Spleen (tissue), 11 donors: ENCODE data around the gene KCNH5. TPM values are rescaled to one million over a fixed set of nuclear protein-coding genes. Genes with fewer than 3 reads are reported as not detected.
"Not testable (repeated sequence)": the region's sequence is repeated elsewhere in the genome, so short reads cannot be mapped to it uniquely, and the experiment has no call there.

ENCODE experiments used
- DNase-seq: peaks from one replicate; pipeline ENCODE4 v3.0.0-alpha.2; 2020
- H3K27ac ChIP-seq, 8 donors: fragments of 200-600 bp; sonication (generic) in 7 of 8; 1 replicate in 4 of 8; 2 replicates in 4 of 8; pipeline versions ENCODE4 v1.5.0 to v1.8.0; 2016 to 2021; ENCODE audit warnings: inconsistent platforms in 4 of 8, mild to moderate bottlenecking in 4 of 8, moderate library complexity in 1 of 8
- H3K27me3 ChIP-seq, 7 donors: fragments of 200-600 bp; sonication (generic) in 6 of 7; replicated peaks in 1 of 7; 1 replicate in 4 of 7; 2 replicates in 3 of 7; pipeline versions ENCODE4 v1.5.0 to v1.8.0; 2016 to 2021; ENCODE audit warnings: inconsistent platforms in 3 of 7, mild to moderate bottlenecking in 1 of 7
- H3K36me3 ChIP-seq, 6 donors: fragments of 200-600 bp; sonication (generic) in 5 of 6; 1 replicate in 4 of 6; 2 replicates in 2 of 6; pipeline versions ENCODE4 v1.5.0 to v1.8.0; 2016 to 2021; ENCODE audit warnings: inconsistent platforms in 2 of 6
- H3K4me1 ChIP-seq, 6 donors: fragments of 200-600 bp; sonication (generic) in 5 of 6; 1 replicate in 3 of 6; 2 replicates in 3 of 6; pipeline versions ENCODE4 v1.5.0 to v1.8.0; 2016 to 2021; ENCODE audit warnings: inconsistent platforms in 3 of 6
- H3K4me3 ChIP-seq, 8 donors: fragments of 200-600 bp; sonication (generic) in 7 of 8; 1 replicate in 4 of 8; 2 replicates in 4 of 8; pipeline versions ENCODE4 v1.5.0 to v1.8.0; 2016 to 2021; ENCODE audit warnings: inconsistent platforms in 4 of 8, mild to moderate bottlenecking in 4 of 8, moderate library complexity in 2 of 8
- H3K9me3 ChIP-seq, 8 donors: fragments of 200-600 bp; sonication (generic) in 7 of 8; 1 replicate in 4 of 8; 2 replicates in 4 of 8; pipeline versions ENCODE4 v1.5.0 to v1.8.0; 2016 to 2021; ENCODE audit warnings: inconsistent platforms in 4 of 8
- CTCF ChIP-seq, 11 experiments: fragments of 200-600 bp in 7 of 11; fragments of 450-650 bp in 4 of 11; sonication (generic) in 4 of 11; IDR thresholded peaks in 8 of 11; conservative IDR thresholded peaks in 3 of 11; 1 replicate in 7 of 11; 2 replicates in 4 of 11; pipeline versions ENCODE4 v1.4.0 to v1.8.0; 2016 to 2021; ENCODE audit warnings: antibody characterized with exemption in 11 of 11, inconsistent platforms in 4 of 11, mild to moderate bottlenecking in 1 of 11
- POLR2A ChIP-seq, 3 donors: fragments of 450-650 bp; IDR thresholded peaks; one replicate each; pipeline ENCODE4 v1.5.1; 2017; ENCODE audit warnings: antibody characterized with exemption in 3 of 3, mild to moderate bottlenecking in 1 of 3
- POLR2AphosphoS5 ChIP-seq, 3 donors: sonication (generic); formaldehyde crosslinking; IDR thresholded peaks; one replicate each; pipeline ENCODE4 v1.5.1; 2017; ENCODE audit warnings: antibody characterized with exemption in 3 of 3
- WGBS, 5 donors: extraction: QIAGEN DNeasy Blood & Tissue Kit in 3 of 5; methylation state at CpG; one replicate each; pipeline versions ENCODE4 v1.1.5 to v1.1.7; 2013 to 2018; 5-methylcytosine and 5-hydroxymethylcytosine counted together
- intact Hi-C: fragments of 100-400 bp; cut with DNase I; formaldehyde crosslinking; loops from one replicate; pipeline ENCODE4 v1.15.0; 2023; ENCODE audit warnings: low total_unique reads
- polyA plus RNA-seq, 3 donors: library from polyadenylated mRNA; stranded (reverse); fragments of 200-250 nt; gene quantifications; one replicate each; pipeline ENCODE4 v1.2.1, GENCODE V29; 2013
- total RNA-seq, 7 donors: library from RNA; depleted of rRNA in 3 of 7; stranded (reverse); fragments of >200 nt in 3 of 7; fragmentation: NEBNext Ultra II Directional in 4 of 7; extraction: Animal tissue kit (Norgen Biotek cat#: 25700) in 4 of 7; gene quantifications; one replicate each; pipeline versions ENCODE4 v1.1.0 to v1.2.1, GENCODE V29; 2016 to 2021
- donor health status: healthy with polysubstance abuse.
- donor health status: DM: no; HTN: no; CAD: no; lungs with moderate emphysema.
- donor health status: DM: no; HTN: no; CAD: no.
- donor health status: Bipolar disorder and iron deficiency.
- donor health status: healthy.
- donor health status: DM: no; HTN: no; CAD: no.
- donor health status: DM: yes; HTN: yes; CAD: no.

Gene KCNH5
- total and polyA plus RNA-seq, 10 donors = 0.02 to 0.03 (median 0.03) TPM; not detected in 6

GRCh38 chr14:62800577-62800976 lies 244.7 kb downstream of the KCNH5 start:
- Histone ChIP-seq H3K27ac (no peak overlapping the region), H3K4me1 (no peaks in the 10 kb centered on the region), H3K36me3 (no peaks in the 10 kb centered on the region), H3K27me3 (no peaks in the 10 kb centered on the region), H3K4me3 (no peak overlapping the region), H3K9me3 (no peaks in the 10 kb centered on the region)
- intact Hi-C loops = no loop called here
- no peak for DNase-seq
- TF ChIP-seq CTCF (IDR thresholded peaks at IDR 0.05 in 8 of 11, conservative IDR thresholded peaks at IDR 0.05 in 3 of 11) (no peak), POLR2A (IDR thresholded peaks at IDR 0.05) (no peak), POLR2AphosphoS5 (IDR thresholded peaks at IDR 0.05) (no peak)
- 65 to 82% (median 69%) methylated on average over 3 of the region's 3 CpGs for WGBS, 5 donors

- no peak for DNase-seq
These were observed 248.8 kb downstream of the KCNH5 start for GRCh38 chr14:62796431-62796830.

GRCh38 chr14:62792578-62792977 lies 252.7 kb downstream of the KCNH5 start:
- intact Hi-C loops = no loop called here
- no peaks in the 10 kb centered on the region for H3K36me3 ChIP-seq
- WGBS, 5 donors = 80 to 90% (median 86%) methylated on average over 5 of the region's 5 CpGs

More at GRCh38 chr14:62796431-62796830, 248.8 kb downstream of the KCNH5 start:
- 71 to 87% (median 76%) methylated on average over 3 of the region's 3 CpGs for WGBS, 5 donors
- Histone ChIP-seq H3K27ac (no peak overlapping the region), H3K9me3 (peaks cover 0 to 3% (median 0%) of the 10 kb centered on the region in 8 donors), H3K4me1 (no peaks in the 10 kb centered on the region), H3K27me3 (no peaks in the 10 kb centered on the region), H3K36me3 (no peaks in the 10 kb centered on the region), H3K4me3 (no peak overlapping the region)
- TF ChIP-seq POLR2AphosphoS5 (IDR thresholded peaks at IDR 0.05) = no peak
- TF ChIP-seq POLR2A (IDR thresholded peaks at IDR 0.05) = no peak
- intact Hi-C loops = no loop called here

GRCh38 chr14:62781328-62781727 lies 263.9 kb downstream of the KCNH5 start:
- WGBS, 5 donors = 56 to 63% (median 61%) methylated on average over 15 of the region's 15 CpGs
- H3K4me3 ChIP-seq, intact Hi-C loops, H3K27ac ChIP-seq, H3K4me1 ChIP-seq, H3K27me3 ChIP-seq, DNase-seq, H3K36me3 ChIP-seq: not testable (repeated sequence)
- H3K9me3 ChIP-seq = peaks cover 0 to 25% (median 14%) of the 10 kb centered on the region in 8 donors

More at GRCh38 chr14:62792578-62792977, 252.7 kb downstream of the KCNH5 start:
- H3K9me3 ChIP-seq = peaks cover 0 to 25% (median 14%) of the 10 kb centered on the region in 8 donors
- DNase-seq = no peak
- no peak overlapping the region for H3K4me3 ChIP-seq
- H3K27me3 ChIP-seq = no peaks in the 10 kb centered on the region
- TF ChIP-seq CTCF (IDR thresholded peaks at IDR 0.05 in 8 of 11, conservative IDR thresholded peaks at IDR 0.05 in 3 of 11) (no peak), POLR2A (IDR thresholded peaks at IDR 0.05) (no peak), POLR2AphosphoS5 (IDR thresholded peaks at IDR 0.05) (no peak)
- no peak overlapping the region for H3K27ac ChIP-seq
- H3K4me1 ChIP-seq = no peaks in the 10 kb centered on the region

- Histone ChIP-seq H3K9me3 (peaks cover 0 to 25% (median 12%) of the 10 kb centered on the region in 8 donors), H3K27ac (no peak overlapping the region), H3K4me1 (no peaks in the 10 kb centered on the region), H3K36me3 (no peaks in the 10 kb centered on the region), H3K4me3 (no peak overlapping the region), H3K27me3 (no peaks in the 10 kb centered on the region)
- no peak for DNase-seq
- intact Hi-C loops = no loop called here
- 68 to 88% (median 73%) methylated on average over 1 of the region's 1 CpG for WGBS, 5 donors
- TF ChIP-seq CTCF (IDR thresholded peaks at IDR 0.05 in 8 of 11, conservative IDR thresholded peaks at IDR 0.05 in 3 of 11) = no peak
- TF ChIP-seq POLR2A (IDR thresholded peaks at IDR 0.05) = no peak
- TF ChIP-seq POLR2AphosphoS5 (IDR thresholded peaks at IDR 0.05) = no peak
These were observed 266.4 kb downstream of the KCNH5 start for GRCh38 chr14:62778852-62779251.
